ENCODE results near the gene PDGFRB.

The PDGFRB gene

DNA sequence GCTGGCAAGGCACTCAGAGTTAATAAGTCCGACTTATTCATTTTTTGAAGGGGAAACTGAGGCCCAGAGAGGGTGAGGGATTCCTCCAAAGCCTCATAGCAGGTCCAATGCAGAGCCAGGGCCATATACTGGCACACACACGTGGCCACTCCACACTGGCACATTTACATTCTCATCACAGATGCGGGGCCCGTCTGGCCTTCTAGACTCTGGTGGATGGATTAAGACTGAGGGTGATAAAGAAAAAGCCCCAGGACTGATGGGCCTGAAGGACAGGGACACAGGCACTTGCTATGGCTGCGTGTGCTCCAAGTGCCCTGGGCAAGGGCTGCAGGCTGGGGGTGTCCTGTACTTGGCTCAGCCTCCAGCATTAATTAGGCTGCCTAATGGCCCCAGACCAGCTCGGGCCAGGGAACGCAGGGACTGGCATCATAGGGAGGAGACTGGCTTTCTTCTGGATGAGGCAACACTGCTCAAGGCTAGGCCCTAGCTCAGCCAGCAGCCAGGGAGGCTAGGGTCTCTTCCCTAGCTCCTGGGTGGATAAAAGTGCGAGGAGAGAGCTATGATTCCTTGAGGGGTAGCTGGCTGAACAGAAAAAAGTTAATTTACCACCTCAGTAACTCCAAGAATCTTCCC, 40.8 kb downstream of the PDGFRB start:
- H3K9me2 ChIP-seq (replicated peaks; ENCODE audit: control insufficient read depth, low read length), result no peaks in the 10 kb centered on the region
- H3K4me1 ChIP-seq (ENCODE audit: control insufficient read depth, low read length), result no peaks in the 10 kb centered on the region
- H3K79me2 ChIP-seq (ENCODE audit: control insufficient read depth, low read length), result no peaks in the 10 kb centered on the region
- H3K27me3 ChIP-seq (ENCODE audit: control insufficient read depth, low read length), result peaks cover 7% of the 10 kb centered on the region; the same call in 1 of the 2 replicates
- TF ChIP-seq, protein P1, sequence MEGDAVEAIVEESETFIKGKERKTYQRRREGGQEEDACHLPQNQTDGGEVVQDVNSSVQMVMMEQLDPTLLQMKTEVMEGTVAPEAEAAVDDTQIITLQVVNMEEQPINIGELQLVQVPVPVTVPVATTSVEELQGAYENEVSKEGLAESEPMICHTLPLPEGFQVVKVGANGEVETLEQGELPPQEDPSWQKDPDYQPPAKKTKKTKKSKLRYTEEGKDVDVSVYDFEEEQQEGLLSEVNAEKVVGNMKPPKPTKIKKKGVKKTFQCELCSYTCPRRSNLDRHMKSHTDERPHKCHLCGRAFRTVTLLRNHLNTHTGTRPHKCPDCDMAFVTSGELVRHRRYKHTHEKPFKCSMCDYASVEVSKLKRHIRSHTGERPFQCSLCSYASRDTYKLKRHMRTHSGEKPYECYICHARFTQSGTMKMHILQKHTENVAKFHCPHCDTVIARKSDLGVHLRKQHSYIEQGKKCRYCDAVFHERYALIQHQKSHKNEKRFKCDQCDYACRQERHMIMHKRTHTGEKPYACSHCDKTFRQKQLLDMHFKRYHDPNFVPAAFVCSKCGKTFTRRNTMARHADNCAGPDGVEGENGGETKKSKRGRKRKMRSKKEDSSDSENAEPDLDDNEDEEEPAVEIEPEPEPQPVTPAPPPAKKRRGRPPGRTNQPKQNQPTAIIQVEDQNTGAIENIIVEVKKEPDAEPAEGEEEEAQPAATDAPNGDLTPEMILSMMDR (IDR thresholded peaks at IDR 0.05; ENCODE audit: low read depth, low read length, poor library complexity, severe bottlenecking), result no peak
- TF ChIP-seq EZH2phosphoT487 (IDR thresholded peaks at IDR 0.05; ENCODE audit: borderline replicate concordance, low read length), result no peak
- H3K4me3 ChIP-seq (ENCODE audit: low read length), result no peak overlapping the region
- H3K36me3 ChIP-seq (ENCODE audit: control insufficient read depth, low read length), result no peaks in the 10 kb centered on the region
- no peaks in the 10 kb centered on the region for H3K9me3 ChIP-seq (ENCODE audit: control insufficient read depth, insufficient read depth, low read length)
- no peaks in the 10 kb centered on the region for H4K20me1 ChIP-seq (ENCODE audit: control insufficient read depth, insufficient read depth, low read depth, low read length)
- no peaks in the 10 kb centered on the region for H3F3A ChIP-seq (ENCODE audit: control insufficient read depth, insufficient read depth)
- H3K27ac ChIP-seq (ENCODE audit: low read depth, low read length), result no peak overlapping the region
- H3K4me2 ChIP-seq (ENCODE audit: low read length), result no peak overlapping the region

DNA sequence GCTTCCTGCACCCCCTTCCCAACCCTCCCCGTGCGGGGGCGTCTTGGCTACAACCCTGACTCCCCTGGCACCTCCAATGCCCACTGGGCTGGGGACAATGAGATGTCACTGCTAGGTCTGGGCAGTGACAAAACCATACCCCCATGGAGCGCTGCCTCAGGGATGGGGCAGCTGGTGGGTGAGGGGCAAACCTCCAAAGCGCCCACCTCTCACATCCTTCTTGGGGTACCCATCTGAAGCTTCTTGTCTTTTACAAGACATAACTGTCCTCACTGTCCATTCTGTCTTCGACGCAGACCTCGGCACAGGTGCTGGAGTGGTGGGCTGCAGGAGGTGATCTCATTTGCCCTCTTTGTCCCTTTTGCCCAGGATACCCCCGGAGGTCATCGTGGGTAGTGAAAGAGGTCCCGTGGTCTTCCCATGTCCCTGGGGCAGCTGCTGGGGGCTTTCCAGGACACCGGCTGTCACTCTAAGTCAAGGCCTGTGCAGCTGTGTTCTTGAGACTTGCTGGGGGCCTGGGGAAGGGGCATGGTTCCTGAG, 41.5 kb downstream of the PDGFRB start:
- no peaks in the 10 kb centered on the region for H3K9me3 ChIP-seq (ENCODE audit: control insufficient read depth, insufficient read depth, low read length)
- H3K36me3 ChIP-seq (ENCODE audit: control insufficient read depth, low read length), result no peaks in the 10 kb centered on the region
- TF ChIP-seq, protein P1 (IDR thresholded peaks at IDR 0.05; ENCODE audit: low read depth, low read length, poor library complexity, severe bottlenecking), result no peak
- TF ChIP-seq EZH2phosphoT487 (IDR thresholded peaks at IDR 0.05; ENCODE audit: borderline replicate concordance, low read length), result no peak
- no peaks in the 10 kb centered on the region for H4K20me1 ChIP-seq (ENCODE audit: control insufficient read depth, insufficient read depth, low read depth, low read length)
- no peak overlapping the region for H3K4me2 ChIP-seq (ENCODE audit: low read length)
- H3K9me2 ChIP-seq (replicated peaks; ENCODE audit: control insufficient read depth, low read length), result no peaks in the 10 kb centered on the region
- H3K27me3 ChIP-seq (ENCODE audit: control insufficient read depth, low read length), result peaks cover 7% of the 10 kb centered on the region; the same call in 1 of the 2 replicates
- no peaks in the 10 kb centered on the region for H3F3A ChIP-seq (ENCODE audit: control insufficient read depth, insufficient read depth)
- H3K4me1 ChIP-seq (ENCODE audit: control insufficient read depth, low read length), result no peaks in the 10 kb centered on the region
- H3K79me2 ChIP-seq (ENCODE audit: control insufficient read depth, low read length), result no peaks in the 10 kb centered on the region
- H3K4me3 ChIP-seq (ENCODE audit: low read length), result no peak overlapping the region
- H3K27ac ChIP-seq (ENCODE audit: low read depth, low read length), result no peak overlapping the region

DNA sequence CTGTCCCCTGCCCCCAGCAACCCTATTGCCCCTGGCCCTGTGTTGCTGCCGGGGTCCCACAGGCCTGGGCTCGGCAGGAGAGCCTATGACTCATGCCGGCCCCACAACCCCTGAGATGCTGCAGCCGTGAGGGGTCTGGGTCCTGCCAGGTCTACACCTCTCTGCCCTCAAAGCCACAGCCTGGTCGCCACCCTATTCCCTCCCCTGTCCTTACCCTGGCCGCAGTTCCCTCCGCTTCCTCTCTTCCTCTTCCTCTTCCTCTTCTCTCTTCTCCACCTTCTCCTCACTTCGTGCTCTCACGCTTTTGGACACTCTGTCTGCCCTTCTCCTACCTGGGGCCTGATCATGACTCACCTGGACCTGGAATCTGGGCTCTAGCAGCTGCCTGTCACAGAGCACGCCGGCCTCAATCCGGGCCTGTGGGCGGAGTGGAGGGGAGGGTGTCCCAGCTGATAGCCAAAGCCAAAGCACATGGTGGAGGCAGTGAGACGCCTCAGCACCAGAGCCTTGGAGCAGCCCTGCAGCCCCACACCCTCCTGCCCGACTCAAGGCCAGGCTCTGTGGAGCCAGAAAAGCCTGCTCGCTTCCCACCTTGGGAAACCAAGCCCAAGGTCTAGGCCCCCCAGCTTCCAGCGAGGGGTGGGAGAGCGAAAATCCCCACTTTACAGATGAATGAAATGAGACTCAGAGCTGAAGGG, 42.4 kb downstream of the PDGFRB start:
- Histone ChIP-seq H3K4me3 (ENCODE audit: low read length) (no peak overlapping the region), H3K4me2 (ENCODE audit: low read length) (no peak overlapping the region), H3K4me1 (ENCODE audit: control insufficient read depth, low read length) (no peaks in the 10 kb centered on the region), H3K27ac (ENCODE audit: low read depth, low read length) (no peak overlapping the region), H3K36me3 (ENCODE audit: control insufficient read depth, low read length) (no peaks in the 10 kb centered on the region), H3K27me3 (ENCODE audit: control insufficient read depth, low read length) (peaks cover 7% of the 10 kb centered on the region; the same call in 1 of the 2 replicates), H3K9me2 (replicated peaks; ENCODE audit: control insufficient read depth, low read length) (no peaks in the 10 kb centered on the region), H3K9me3 (ENCODE audit: control insufficient read depth, insufficient read depth, low read length) (no peaks in the 10 kb centered on the region), H3F3A (ENCODE audit: control insufficient read depth, insufficient read depth) (no peaks in the 10 kb centered on the region), H3K79me2 (ENCODE audit: control insufficient read depth, low read length) (no peaks in the 10 kb centered on the region), H4K20me1 (ENCODE audit: control insufficient read depth, insufficient read depth, low read depth, low read length) (no peaks in the 10 kb centered on the region)
- no peak for TF ChIP-seq EZH2phosphoT487 (IDR thresholded peaks at IDR 0.05; ENCODE audit: borderline replicate concordance, low read length)
- TF ChIP-seq, protein P1 (IDR thresholded peaks at IDR 0.05; ENCODE audit: low read depth, low read length, poor library complexity, severe bottlenecking), result no peak
